Skeletal muscle tissue (tissue), 4 donors: ENCODE measurements around the gene BCL11A. TPM values are rescaled to one million over a fixed set of nuclear protein-coding genes. Genes with fewer than 3 reads are reported as not detected.

ENCODE experiments used
- H3K27ac ChIP-seq: one replicate; pipeline ENCODE4 v1.7.0; 2013; ENCODE audit warnings: mild to moderate bottlenecking, low read depth, low read length, inconsistent platforms
- H3K27me3 ChIP-seq, 3 donors: one replicate each; pipeline ENCODE4 v1.7.0; 2013; ENCODE audit warnings: low read length in 3 of 3; ENCODE audit not compliant: control insufficient read depth in 3 of 3, insufficient read depth in 3 of 3
- H3K36me3 ChIP-seq, 3 donors: one replicate each; pipeline ENCODE4 v1.7.0; 2013; ENCODE audit warnings: low read length in 3 of 3; ENCODE audit not compliant: control insufficient read depth in 3 of 3, insufficient read depth in 3 of 3
- H3K4me1 ChIP-seq, 3 donors: one replicate each; pipeline ENCODE4 v1.7.0; 2013; ENCODE audit warnings: low read length in 3 of 3, mild to moderate bottlenecking in 3 of 3; ENCODE audit not compliant: control insufficient read depth in 3 of 3, insufficient read depth in 3 of 3
- H3K4me3 ChIP-seq, 3 donors: one replicate each; pipeline ENCODE4 v1.7.0; 2013; ENCODE audit warnings: low read length in 3 of 3
- H3K9ac ChIP-seq, 3 donors: one replicate each; pipeline ENCODE4 v1.7.0; 2013; ENCODE audit warnings: low read length in 3 of 3, mild to moderate bottlenecking in 3 of 3, moderate library complexity in 2 of 3, low read depth in 1 of 3
- H3K9me3 ChIP-seq, 3 donors: one replicate each; pipeline ENCODE4 v1.7.0; 2013; ENCODE audit warnings: low read length in 3 of 3; ENCODE audit not compliant: control insufficient read depth in 3 of 3
- total RNA-seq: library from RNA; depleted of rRNA; stranded (reverse); fragments of >200 nt; gene quantifications from one replicate; pipeline ENCODE4 v1.2.3, GENCODE V29; 2014
- donor health status: Osteomylitis.

The BCL11A gene
- total RNA-seq, 1 donor from 2014 or later, result 4.2 TPM

DNA sequence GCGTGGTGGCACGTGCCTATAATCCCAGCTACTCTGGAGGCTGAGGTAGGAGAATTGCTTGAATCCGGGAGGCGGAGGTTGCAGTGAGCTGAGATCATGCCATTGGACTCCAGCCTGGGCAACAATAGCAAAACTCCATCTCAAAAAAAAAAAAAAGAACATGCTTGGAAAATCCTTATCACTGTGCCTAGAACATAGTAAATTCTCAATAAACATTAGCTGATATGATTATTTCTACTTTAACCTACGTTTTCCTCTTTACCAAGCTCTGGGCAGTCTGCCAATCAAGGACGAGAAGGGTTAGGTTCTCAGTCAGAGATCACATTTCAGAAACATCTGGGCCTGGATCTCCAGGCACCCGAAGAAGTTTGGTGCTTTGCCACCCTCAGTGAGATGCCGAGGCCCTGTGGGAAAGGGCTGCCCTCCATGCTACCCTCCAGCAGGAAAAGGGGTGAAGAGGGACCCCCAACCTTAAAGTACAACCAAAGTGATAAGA, 107.7 kb downstream of the BCL11A start:
- Histone ChIP-seq H3K9ac (no peak overlapping the region), H3K27ac (no peak overlapping the region), H3K4me1 (peaks cover 0 to 5% (median 2%) of the 10 kb centered on the region in 3 donors), H3K36me3 (no peaks in the 10 kb centered on the region), H3K4me3 (no peak overlapping the region), H3K27me3 (no peaks in the 10 kb centered on the region), H3K9me3 (no peaks in the 10 kb centered on the region)

GRCh38 chr2:60442608-60443007, 110.8 kb downstream of the BCL11A start:
- H3K4me1 ChIP-seq, result peaks cover 0 to 5% (median 2%) of the 10 kb centered on the region in 3 donors
- H3K9me3 ChIP-seq, result no peaks in the 10 kb centered on the region
- H3K27ac ChIP-seq, result no peak overlapping the region
- H3K4me3 ChIP-seq, result no peak overlapping the region
- H3K27me3 ChIP-seq, result no peaks in the 10 kb centered on the region
- H3K9ac ChIP-seq, result no peak overlapping the region
- H3K36me3 ChIP-seq, result no peaks in the 10 kb centered on the region

DNA sequence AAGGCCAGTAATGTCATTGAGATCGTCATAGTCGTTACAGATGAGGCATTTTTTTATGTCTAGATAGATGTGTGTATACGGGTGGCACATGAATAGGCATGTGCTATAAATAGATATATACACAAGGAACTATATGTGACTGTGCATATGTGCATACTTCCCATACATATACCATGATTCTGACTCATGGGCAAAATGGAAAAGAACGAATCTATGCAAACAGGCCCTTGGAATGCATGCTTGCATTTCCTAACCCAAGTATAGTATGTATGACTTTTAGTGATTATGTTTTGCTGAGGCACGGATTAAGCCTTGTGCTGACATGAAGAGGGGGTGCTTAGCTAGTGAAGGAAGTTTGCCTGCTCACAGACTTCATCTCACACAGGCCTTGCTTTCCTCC, 111.7 kb downstream of the BCL11A start:
- Histone ChIP-seq H3K27me3 (no peaks in the 10 kb centered on the region), H3K27ac (no peak overlapping the region), H3K4me1 (peaks cover 0 to 5% (median 2%) of the 10 kb centered on the region in 3 donors), H3K36me3 (no peaks in the 10 kb centered on the region), H3K9ac (no peak overlapping the region), H3K9me3 (no peaks in the 10 kb centered on the region), H3K4me3 (no peak overlapping the region)

- Histone ChIP-seq H3K9ac (no peak overlapping the region), H3K27ac (no peak overlapping the region), H3K27me3 (no peaks in the 10 kb centered on the region), H3K36me3 (no peaks in the 10 kb centered on the region), H3K4me1 (peaks cover 0 to 5% (median 0%) of the 10 kb centered on the region in 3 donors), H3K4me3 (no peak overlapping the region), H3K9me3 (no peaks in the 10 kb centered on the region)
These were observed 112.7 kb downstream of the BCL11A start for GRCh38 chr2:60440767-60441163.

DNA sequence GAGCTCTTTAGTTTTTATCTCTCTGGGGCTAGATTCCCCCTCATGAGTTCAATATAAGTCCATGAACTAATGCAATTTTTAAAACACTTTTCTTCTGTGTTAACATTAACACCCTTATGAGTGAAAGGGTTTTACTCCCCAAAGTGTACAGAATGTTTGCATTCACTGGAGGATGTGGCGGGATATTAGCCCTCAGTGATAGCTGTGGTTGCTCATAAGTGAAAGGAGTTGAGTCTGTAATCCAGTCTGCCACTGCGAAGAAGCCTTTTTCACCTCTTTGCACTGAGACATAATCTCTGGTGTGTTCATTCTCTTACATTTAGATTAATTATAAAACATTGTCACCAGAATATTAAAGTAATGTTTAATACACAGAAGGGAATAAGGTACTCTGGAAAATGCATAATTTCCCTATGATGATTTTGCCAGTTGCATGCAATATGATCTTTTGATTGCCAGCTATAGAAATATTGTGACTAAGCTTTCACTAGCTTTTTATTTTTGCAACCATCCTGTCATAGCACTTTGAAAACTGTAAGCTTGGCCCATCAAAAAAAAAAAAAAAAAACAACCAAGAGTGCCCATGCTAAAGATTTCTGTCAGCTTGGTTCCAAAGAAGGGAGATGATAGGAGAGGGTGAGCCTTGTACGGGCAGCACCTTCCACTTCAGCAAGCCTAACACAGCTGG, 113.2 kb downstream of the BCL11A start:
- no peak overlapping the region for H3K4me3 ChIP-seq
- peaks cover 1 to 6% (median 3%) of the 10 kb centered on the region in 3 donors for H3K4me1 ChIP-seq
- H3K9ac ChIP-seq, result no peak overlapping the region
- no peaks in the 10 kb centered on the region for H3K36me3 ChIP-seq
- no peak overlapping the region for H3K27ac ChIP-seq
- no peaks in the 10 kb centered on the region for H3K27me3 ChIP-seq
- no peaks in the 10 kb centered on the region for H3K9me3 ChIP-seq

DNA sequence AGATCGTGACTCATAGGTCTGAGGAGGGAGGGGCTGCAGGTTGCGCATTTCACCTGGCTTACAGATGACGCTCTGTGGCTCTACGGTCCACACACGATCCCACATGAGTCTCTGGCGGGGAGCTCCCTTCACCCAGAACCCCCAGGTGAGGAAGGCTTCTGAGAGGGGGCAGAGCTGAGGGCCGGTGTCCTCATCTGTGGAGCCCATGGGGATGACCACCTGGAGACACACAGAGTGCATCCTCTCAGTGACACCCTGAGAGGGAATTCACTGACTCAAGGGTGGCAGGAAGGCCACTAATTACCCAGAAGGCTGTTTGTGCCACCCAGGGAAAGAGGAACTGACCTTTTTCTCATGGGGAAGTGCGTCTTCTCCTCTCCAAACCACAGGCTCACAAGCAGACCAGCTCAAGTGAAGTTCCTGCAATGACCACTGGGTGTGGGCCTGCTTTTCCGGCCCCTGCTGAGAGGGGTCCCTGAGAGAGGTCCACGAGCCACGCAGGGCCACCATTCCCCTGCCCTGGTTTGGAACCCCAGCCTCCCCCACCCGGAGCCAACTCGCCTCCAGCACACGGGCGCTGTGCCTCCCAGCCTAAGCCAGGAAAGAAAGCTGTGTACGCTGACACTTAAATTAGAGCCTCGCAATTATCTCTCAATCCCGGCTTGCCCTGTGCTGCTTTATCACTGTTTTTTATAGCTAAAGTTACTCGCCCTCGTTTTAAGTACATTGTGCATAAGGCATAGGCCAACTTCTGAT, 114.1 kb downstream of the BCL11A start:
- no peak overlapping the region for H3K9ac ChIP-seq
- H3K36me3 ChIP-seq, result no peaks in the 10 kb centered on the region
- H3K4me3 ChIP-seq, result no peak overlapping the region
- H3K4me1 ChIP-seq, result peaks cover 9 to 11% (median 10%) of the 10 kb centered on the region in 3 donors
- no peaks in the 10 kb centered on the region for H3K27me3 ChIP-seq
- H3K9me3 ChIP-seq, result no peaks in the 10 kb centered on the region
- no peak overlapping the region for H3K27ac ChIP-seq

- Histone ChIP-seq H3K27me3 (no peaks in the 10 kb centered on the region), H3K9me3 (no peaks in the 10 kb centered on the region), H3K4me3 (no peak overlapping the region), H3K27ac (no peak overlapping the region), H3K4me1 (peaks cover 9 to 15% (median 11%) of the 10 kb centered on the region in 3 donors), H3K9ac (no peak overlapping the region), H3K36me3 (no peaks in the 10 kb centered on the region)
These were observed 114.8 kb downstream of the BCL11A start for GRCh38 chr2:60438653-60439052.

DNA sequence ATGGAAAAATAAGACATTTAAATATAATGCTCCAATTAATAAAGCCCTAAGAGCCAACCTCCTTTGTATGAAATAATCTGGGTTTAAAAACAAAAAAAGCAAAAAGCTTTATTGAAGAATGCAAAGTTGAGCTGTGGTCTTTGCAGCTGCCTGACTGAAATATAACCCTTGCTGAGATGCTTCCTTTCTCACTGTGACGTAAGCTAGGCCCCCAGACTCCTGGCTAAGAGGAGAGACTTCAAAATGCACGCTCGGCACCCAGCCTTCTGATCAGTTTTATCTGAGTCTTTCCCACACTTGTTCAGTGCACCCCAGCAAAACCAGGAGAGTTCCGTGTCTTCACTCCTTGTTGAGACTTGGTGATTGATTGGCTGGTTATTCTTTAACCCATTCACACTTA, 115.3 kb downstream of the BCL11A start:
- Histone ChIP-seq H3K9me3 (no peaks in the 10 kb centered on the region), H3K4me1 (peaks cover 9 to 15% (median 11%) of the 10 kb centered on the region in 3 donors), H3K36me3 (no peaks in the 10 kb centered on the region), H3K4me3 (no peak overlapping the region), H3K27me3 (no peaks in the 10 kb centered on the region), H3K27ac (no peak overlapping the region), H3K9ac (no peak overlapping the region)

DNA sequence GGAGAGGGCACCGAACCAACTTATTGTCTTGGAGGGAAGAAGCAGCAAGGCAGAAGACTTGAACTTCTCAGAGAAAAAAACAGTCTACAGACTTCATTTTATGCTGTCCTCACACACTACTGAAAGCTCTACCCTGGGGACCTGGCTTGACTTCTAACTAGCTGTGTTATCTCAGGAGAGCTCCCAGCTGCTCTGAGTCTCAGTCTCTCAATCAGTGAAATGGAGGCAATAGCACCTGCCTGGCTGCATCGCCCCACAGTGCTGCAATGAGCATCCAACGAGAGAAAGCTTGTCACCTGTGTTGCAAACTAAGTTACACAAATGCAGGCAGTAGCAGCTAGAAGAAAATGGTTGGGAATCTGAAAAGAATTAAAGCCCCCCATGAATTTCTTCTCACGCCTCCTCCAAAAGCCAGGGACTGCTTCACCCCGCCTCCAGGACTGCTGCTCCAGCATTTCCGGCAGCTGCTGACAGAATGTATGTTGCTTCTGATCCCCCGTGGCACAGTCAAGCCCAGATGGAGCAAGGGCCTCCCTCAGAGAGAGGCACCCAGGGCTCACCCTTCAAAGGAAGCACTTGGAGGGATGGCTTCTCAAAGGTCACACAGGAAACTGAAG, 116.3 kb downstream of the BCL11A start:
- Histone ChIP-seq H3K4me1 (peaks cover 9 to 17% (median 11%) of the 10 kb centered on the region in 3 donors), H3K9ac (no peak overlapping the region), H3K36me3 (no peaks in the 10 kb centered on the region), H3K27ac (no peak overlapping the region), H3K27me3 (no peaks in the 10 kb centered on the region), H3K9me3 (no peaks in the 10 kb centered on the region), H3K4me3 (no peak overlapping the region)
